ENCODE results near the gene NUAK1.

The NUAK1 gene

DNA sequence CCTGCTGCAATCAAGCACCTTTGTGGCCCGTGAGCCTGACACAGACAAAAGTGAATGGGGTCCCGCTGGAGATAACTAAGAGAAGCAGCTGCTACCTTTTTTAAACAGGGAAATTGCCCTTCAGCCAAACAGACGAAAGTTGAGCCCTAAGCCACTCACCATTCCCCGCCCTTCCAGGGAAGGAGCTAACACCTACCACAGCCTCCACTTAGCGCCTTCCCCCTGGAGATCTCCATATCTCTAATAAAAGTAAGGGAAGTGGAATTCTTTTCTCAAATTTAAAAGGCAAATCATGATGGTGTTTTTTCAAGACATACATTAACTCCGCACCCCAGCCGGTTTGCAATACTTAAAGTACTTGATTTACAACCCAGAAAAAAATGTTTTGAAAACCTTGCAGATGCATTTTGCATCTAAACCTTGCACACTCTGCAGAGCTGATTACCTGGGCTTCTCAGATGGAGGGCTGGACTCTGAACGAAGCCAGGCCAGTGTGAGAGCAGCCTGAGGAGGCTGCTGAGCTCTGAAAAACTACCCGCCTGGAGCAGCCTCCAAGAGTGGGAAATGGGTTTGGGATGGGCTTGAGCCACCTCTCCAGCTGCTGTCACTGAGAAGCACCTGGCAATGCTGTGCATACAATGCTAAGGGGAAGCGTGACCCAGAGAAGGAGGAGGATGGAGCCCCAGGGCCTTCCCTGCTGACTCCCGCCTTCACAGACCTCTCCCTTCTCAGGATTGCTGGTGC is 10.0 kb downstream of the NUAK1 start:
- no peak for DNase-seq

DNA sequence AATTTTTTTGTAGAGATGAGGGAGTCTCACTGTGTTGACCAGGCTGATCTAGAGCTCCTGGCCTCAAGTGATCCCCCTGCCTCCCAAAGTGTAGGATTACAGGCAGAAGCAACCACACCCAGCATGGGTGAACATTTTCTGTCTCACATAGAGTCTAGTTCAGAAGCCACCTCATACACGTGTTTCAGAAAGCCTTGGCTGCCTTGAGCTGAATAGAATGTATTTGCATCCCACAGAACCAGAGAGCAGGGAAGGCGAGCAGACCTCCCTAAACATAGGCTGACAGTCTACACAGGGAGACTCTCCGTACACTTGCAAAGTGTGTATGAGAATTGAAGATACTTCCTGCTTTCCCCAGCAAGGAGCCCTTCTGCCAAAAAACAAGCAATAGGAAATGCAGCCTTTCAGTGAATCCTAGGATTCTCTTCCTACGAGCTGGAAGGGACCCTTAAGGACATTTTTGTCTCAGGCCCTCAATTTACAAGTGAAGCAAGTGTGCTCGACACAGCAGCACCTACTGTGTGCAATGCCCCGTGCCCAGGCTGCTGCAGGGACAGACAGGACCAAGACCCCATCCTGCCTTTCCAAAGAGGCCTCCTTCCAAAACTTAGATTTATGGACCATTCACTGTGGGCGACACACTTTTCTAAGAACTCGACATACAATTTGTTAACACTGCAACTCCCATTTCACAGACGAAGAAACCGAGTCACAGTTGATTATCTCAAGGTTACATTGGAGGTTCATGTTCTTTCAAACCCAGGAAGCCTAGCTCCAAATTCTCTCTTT is 11.2 kb downstream of the NUAK1 start:
- DNase-seq: no peak

GRCh38 chr12:106126441-106127337 is 12.1 kb downstream of the NUAK1 start:
- DNase-seq: no peak

DNA sequence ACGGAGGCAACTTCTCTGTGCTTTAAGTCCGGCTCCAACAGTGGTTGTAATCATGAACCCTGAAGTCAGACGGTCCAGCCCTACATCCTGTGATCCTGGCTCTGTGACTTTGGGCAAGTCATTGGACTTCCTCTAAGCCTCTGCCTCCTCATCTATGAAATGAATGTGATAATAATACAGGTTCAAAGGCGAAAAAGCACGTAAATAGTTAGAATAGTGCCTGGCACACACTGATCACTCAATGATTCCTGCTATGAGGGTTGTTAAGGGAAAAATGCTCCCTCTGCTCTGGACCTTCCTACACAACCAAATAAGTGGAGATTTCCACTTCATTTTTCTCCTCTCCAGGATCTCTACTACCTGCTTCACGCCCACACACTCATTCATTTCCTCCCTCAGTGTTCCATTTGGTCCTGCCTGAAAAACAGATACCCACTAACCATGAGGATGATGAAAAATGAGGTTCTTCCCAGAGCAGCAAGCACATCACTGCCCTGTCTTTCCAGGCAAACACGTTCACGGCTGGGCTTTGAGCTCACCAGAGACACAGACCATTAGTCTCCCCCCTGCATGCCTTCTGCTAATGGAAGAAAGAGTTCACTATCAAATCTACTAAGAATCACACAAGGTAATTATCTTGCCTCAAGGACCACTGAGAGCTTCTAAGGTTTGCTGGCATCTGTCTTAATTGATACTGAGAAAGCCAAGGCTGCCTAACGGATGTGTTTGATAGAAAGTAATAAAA is 13.2 kb downstream of the NUAK1 start:
- DNase-seq: no peak

DNA sequence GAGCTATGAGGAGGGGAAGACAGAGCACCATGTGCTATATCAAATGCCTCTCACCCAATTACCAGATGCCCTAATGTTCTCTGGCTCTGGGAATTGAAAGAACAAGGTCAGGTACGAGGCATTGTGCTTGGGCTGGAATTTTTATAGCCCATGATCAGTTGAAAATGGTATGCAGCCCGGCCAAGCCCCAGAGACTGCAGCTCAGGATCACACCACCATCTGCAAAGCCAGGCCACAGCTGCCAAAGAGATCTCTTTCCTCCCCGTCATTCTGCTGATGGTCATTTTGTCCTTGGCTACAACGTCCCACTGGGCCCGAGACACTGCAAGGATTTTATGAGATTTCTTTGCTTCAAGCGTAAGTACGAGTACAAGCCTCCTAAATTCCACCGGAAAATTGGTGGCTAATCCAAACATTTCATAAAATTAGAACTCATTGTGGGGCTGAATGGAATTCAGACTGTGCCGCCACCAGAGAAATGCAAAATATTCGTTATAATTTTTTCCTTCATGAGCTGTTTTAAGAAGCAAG is 15.1 kb downstream of the NUAK1 start:
- no peak for DNase-seq

DNA sequence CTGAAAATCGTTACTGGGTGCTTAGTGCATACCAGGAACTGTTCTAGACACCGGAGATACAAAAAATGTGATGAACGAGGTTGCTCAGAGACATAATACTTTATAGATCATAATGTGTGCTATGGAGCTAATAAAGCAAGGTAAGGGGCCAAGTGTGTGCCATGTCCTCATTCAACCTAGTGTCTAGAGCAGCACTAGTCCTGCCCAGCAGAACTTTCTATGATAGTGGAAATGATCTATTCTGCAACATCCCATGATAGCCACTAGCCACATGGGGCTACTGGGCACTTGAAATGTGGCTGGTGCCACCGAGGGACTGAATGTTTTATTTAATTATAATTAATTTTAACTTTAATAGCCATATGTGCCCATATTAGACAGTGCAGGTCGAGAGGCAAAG is 15.6 kb downstream of the NUAK1 start:
- no peak for DNase-seq

- no peak for DNase-seq
These were observed 16.8 kb downstream of the NUAK1 start for GRCh38 chr12:106122004-106122403.

- no peak for DNase-seq
These were observed 18.1 kb downstream of the NUAK1 start for GRCh38 chr12:106120519-106121105.

- DNase-seq: no peak
These were observed 19.5 kb downstream of the NUAK1 start for GRCh38 chr12:106119301-106119700.

DNA sequence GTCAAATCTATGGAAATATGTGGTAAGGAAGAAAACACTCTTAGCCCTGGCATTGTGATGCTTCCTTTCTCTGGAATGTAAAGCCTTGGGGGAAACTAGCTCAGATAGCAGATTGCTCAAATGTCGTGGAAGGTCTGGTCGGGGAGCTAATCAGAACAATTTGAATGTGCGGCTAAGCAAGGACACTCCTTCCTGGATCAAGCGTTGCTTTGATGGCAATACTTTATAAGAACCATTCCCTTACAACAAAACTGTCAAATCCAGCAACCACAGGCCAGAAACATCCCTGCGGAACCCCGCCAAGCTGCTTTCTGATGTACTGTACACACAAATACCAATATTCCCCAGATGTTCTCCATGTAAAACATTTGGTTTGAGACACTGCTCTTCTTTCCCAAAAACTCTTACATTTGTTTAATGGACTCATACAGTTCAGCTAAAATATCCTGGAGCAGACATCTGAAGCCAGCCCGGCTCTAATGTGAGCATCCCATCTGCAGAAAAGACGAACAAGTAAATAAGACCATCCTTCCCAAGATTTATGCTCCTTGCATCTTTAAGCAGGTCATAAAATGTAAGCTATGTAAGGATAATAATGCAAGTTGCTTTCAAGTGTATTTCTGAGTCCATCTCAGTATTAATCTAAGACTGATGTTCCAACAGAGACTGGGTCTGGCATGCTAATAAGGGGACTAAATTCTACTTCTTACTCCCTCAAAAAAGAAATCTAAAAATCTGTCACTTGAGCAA is 20.2 kb downstream of the NUAK1 start:
- DNase-seq: no peak

DNA sequence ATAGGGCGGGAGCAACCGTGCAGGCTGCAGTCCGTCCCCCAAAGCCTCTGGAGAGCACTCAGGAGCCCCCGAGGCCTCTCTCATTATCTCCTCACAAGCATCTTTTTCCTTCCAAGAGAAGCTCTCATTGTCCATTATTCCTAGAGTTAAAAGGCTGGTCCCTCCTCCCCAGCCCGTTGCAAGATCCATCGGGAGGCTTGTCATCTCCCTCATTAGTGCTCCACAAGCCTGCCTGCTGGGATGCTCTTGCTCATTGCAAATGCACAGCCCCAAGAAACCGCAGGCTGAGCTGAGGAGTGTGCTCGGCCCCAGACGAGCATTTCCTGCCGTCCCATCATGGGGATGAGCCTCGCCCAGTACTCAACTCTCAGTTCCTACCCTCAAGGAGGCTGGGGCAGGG is 23.3 kb downstream of the NUAK1 start:
- no peak for DNase-seq

DNA sequence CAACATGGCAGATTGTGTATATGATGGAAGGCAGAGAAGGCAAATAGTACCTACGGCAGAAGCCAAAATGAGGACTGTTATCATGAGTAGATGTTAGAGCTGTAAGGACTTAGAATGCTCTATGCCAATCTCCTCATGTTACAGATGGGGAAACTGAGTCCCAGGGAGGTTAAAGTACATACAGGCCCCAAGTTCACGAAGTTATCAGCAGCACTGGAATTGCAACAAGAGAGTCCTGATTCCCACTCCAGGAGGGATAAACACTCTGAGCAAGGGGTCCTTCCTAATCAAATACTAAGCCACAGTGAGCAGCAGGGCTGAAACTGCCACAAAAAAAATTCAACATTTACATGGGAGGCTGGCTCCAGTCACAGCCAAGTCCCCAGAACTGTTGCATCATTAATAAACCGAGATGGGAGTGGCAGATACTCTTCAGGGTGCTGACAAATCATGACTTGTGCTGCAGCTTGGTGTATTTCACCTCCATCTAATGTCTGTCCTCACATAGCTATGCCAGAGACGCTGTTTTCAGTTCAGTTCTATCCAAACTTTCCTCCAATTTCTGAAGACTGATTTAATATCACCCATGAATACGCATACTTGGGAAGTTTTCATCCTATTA is 24.2 kb downstream of the NUAK1 start:
- no peak for DNase-seq

DNA sequence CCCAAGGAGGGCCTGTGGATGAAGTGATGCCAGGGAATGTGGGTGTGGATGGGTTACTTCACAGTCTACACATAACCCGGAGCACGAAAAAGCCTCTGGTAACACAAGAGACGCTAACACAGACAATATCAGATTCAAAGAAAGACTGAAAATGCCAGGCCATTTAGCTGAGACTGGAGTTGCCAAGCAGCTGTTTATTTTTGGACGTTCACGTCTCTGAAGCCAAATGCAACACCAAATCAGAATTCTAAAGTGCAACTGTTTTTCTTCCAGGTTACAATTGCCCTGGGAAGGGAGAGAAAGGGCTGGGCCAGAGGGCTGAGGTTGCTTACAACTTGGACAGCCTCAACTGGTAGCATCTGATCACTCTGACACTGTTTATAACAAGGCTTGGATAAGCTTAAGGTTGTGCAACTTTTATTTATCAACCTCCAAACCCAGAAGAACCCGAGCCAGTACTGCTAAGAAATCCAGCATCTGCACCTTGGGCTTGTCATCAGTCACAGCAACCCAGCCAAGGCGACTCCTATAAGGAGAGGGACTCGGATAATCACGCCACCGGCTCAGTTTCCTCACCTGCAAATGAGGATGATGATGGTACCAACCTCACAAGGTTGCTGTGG is 24.8 kb downstream of the NUAK1 start:
- no peak for DNase-seq

- DNase-seq: no peak
These were observed 25.3 kb downstream of the NUAK1 start for GRCh38 chr12:106113446-106113823.

- DNase-seq: no peak
These were observed 25.7 kb downstream of the NUAK1 start for GRCh38 chr12:106113042-106113441.

DNA sequence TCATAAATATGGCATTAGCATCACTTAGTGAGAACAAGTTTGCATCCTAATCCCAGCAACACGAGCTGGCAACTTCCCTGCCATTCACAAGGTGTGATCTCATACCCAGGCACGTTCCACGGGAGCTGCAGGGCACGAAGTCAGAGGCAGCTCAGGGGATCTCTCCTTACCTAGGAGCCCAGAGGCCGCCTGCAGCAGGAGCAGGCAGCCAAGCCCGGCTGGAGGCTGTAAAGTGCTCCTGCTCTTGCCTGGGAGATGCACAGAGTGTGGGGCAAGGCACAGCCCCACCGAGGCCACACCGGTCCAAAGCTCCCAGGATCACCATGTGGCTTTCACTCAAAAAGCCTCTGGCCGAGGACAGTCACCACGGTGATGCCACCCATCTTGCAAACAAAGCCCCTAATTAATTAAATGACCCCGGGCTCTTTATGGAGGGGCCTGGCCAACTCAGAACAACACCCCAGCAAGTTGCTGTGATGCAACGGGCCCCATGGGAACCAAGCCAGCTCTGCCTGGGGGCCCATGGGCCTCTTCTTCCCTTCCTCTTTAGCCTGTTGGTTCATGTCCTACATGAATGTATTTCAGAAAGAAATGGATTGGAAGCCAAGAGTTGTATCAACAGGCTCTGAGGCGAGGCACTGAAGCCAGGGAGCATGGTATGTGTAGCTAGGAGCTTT is 26.5 kb downstream of the NUAK1 start:
- no peak for DNase-seq

DNA sequence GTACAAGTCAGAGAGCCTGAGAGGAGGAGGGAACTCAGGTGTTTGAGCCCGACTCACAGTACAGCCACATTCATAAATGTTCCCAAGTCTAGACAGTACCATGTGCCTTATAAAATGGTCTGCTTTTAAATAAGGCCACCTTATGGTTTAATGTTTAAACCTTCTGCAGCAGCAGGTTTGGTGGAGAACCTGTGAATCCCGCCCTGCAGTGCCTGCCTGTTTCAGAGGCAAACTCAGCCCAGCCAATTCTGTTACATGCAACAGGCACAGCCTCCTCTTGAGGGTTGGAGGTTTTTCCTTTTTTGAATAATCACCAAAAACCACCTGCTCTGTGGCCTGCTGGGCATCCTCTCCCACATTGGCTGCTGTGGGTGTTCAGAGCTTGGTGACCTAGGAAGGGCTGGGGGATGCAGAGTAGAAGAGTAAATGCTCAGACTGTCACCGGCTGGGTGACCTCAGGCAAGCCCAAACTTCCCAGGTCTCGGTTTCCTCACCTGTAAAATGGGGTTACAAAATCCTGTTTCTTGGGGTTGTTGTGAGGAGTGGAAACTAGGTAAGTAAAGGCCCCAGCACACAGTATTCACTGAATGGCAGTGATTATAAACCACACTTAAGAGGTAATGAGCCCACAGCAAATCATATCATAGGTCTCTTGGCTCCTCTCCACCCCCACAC is 28.0 kb downstream of the NUAK1 start:
- DNase-seq: no peak

- DNase-seq: no peak
These were observed 29.4 kb downstream of the NUAK1 start for GRCh38 chr12:106109168-106109910.
